CD4-positive, alpha-beta T cell treated with Interleukin-21 for 1 hour (primary cell): ENCODE data around the gene TGFBRAP1.
"Not testable (repeated sequence)": the region's sequence is repeated elsewhere in the genome, so short reads cannot be mapped to it uniquely, and the experiment has no call there.

Experiments used
- DNase-seq: peaks from one replicate; pipeline ENCODE4 v3.0.0-alpha.2; 2020

TGFBRAP1 gene

GRCh38 chr2:105344704-105345345 lies 15.3 kb upstream of the TGFBRAP1 start:
- DNase-seq, result peak; percentile 42

GRCh38 chr2:105339414-105339813 lies 9.9 kb upstream of the TGFBRAP1 start:
- DNase-seq, result no peak

GRCh38 chr2:105338020-105338385 lies 8.5 kb upstream of the TGFBRAP1 start:
- DNase-seq, result peak; percentile 8

- peak; percentile 90 for DNase-seq
These were observed 7.8 kb upstream of the TGFBRAP1 start, which contains the start of gene C2orf49 for GRCh38 chr2:105337122-105338019. C2orf49 (plus strand) TSS chr2:105337540; CDS start chr2:105337588, 48 bp downstream.

- no peak for DNase-seq
These were observed 7.2 kb upstream of the TGFBRAP1 start for GRCh38 chr2:105336786-105337121.

- DNase-seq, result no peak
These were observed 5.9 kb upstream of the TGFBRAP1 start for GRCh38 chr2:105335469-105335868.

- no peak for DNase-seq
These were observed 4.7 kb upstream of the TGFBRAP1 start for GRCh38 chr2:105334211-105334610.

GRCh38 chr2:105330681-105331375 lies 1.3 kb upstream of the TGFBRAP1 start:
- no peak for DNase-seq

GRCh38 chr2:105329197-105329554 lies 359 bp downstream of the TGFBRAP1 start:
- no peak for DNase-seq

GRCh38 chr2:105328281-105329196 lies 996 bp downstream of the TGFBRAP1 start:
- peak; percentile 39 for DNase-seq

- no peak for DNase-seq
These were observed 1.8 kb downstream of the TGFBRAP1 start for GRCh38 chr2:105327690-105328089.

- DNase-seq, result not testable (repeated sequence)
These were observed 2.3 kb downstream of the TGFBRAP1 start for GRCh38 chr2:105327271-105327670.

GRCh38 chr2:105325389-105325963 lies 4.1 kb downstream of the TGFBRAP1 start:
- no peak for DNase-seq

- no peak for DNase-seq
These were observed 4.8 kb downstream of the TGFBRAP1 start for GRCh38 chr2:105324732-105325131.

- DNase-seq, result no peak
These were observed 5.4 kb downstream of the TGFBRAP1 start for GRCh38 chr2:105324101-105324500.

GRCh38 chr2:105323111-105323510 lies 6.4 kb downstream of the TGFBRAP1 start:
- no peak for DNase-seq

GRCh38 chr2:105321875-105322646 lies 7.5 kb downstream of the TGFBRAP1 start:
- DNase-seq, result no peak

- DNase-seq, result no peak
These were observed 8.8 kb downstream of the TGFBRAP1 start for GRCh38 chr2:105320651-105321215.

- DNase-seq, result no peak
These were observed 11.6 kb downstream of the TGFBRAP1 start for GRCh38 chr2:105317937-105318336.

- DNase-seq, result no peak
These were observed 14.2 kb downstream of the TGFBRAP1 start for GRCh38 chr2:105315314-105315713.

GRCh38 chr2:105313877-105314276 lies 15.7 kb downstream of the TGFBRAP1 start:
- no peak for DNase-seq
